ENCODE measurements around the gene PDGFB.
"Not testable (repeated sequence)": the region's sequence is repeated elsewhere in the genome, so short reads cannot be mapped to it uniquely, and the experiment has no call there.

Gene PDGFB

DNA sequence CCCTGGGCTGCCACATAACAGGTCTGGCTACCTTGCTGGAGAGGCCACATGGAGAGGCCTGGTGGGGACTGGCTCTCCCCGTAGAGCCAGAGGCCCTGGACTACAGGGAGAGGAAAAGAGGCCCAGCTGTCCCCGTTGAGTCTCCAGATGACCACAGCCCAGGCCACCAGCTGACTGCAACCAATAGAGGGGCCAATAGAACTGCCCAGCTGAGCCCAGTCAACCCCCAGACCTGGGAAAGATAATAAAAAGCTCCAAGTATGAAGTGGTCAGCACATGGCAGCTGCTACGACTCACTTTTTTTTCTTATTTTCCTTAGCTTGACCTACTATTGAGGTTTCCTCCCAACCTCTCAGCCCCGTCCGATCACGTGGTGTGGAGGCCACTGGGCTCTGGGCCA is 18.4 kb downstream of the PDGFB start:
- DNase-seq (ENCODE audit: low read depth): no peak

DNA sequence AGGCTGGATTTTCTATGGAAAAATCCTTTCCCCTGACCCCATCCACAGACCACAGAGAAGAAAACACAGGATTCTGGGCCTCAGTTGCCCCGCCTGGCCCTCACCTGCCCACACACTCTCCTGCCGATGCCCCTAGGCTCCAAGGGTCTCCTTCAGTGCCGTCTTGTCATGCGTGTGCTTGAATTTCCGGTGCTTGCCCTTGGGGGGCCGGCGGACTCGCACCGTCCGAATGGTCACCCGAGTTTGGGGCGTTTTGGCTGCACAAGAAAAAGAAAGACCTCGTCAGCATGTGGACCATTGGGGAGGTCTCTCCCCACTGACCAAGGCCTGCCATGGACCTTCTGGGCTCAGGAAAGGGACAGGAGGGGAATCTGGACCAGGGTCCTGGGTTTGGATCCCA is 19.2 kb downstream of the PDGFB start:
- DNase-seq (ENCODE audit: low read depth): no peak

DNA sequence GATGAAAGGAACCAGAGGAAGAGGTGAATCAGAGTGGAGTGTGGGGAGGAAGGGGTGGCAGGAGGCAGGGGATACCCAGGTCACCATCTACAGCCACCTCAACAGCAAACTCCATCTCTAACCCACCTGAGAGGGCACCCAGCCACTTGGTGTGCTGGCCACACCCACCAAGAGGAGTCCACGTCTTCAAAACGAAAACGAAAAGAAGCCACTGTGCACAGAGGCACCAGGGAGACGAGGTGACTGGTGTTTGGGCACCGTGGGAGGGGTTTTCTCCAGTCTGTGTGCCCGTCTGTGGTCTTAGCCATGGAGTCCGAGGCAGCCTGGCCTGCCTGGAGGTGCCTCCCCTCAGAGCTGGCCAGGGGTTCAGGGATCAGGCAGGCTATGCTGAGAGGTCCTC is 20.2 kb downstream of the PDGFB start:
- DNase-seq (ENCODE audit: low read depth): no peak

DNA sequence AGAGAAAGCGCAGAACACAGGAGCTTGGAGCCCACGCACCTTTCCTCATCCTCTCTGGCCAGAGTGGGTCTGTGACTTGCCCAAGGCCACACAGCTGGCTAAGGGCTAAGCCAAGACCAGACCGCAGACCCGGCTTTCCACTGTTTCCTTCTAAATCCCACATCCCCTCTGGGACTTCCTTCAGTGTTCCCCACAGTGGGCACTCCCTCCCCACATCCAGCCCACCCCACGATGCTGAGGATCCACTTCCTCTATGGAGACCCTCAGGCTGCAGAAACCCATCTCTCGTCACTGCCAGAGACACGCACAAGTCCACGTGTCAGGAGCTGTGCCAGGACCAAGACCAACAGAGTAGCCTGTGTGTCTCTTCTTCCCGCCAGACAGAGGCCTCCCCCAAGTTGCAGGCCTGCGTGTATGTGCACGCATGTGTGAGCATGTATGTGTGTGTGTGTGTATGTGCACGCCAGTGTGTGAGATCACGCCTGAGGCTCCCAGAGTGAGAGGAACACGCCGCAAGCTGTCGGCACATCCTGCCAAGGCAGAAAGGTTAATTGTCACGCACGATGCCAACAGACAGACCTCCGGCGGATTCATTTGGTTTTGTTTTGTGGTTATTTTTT is 21.6 kb downstream of the PDGFB start:
- no peak for DNase-seq (ENCODE audit: low read depth)

DNA sequence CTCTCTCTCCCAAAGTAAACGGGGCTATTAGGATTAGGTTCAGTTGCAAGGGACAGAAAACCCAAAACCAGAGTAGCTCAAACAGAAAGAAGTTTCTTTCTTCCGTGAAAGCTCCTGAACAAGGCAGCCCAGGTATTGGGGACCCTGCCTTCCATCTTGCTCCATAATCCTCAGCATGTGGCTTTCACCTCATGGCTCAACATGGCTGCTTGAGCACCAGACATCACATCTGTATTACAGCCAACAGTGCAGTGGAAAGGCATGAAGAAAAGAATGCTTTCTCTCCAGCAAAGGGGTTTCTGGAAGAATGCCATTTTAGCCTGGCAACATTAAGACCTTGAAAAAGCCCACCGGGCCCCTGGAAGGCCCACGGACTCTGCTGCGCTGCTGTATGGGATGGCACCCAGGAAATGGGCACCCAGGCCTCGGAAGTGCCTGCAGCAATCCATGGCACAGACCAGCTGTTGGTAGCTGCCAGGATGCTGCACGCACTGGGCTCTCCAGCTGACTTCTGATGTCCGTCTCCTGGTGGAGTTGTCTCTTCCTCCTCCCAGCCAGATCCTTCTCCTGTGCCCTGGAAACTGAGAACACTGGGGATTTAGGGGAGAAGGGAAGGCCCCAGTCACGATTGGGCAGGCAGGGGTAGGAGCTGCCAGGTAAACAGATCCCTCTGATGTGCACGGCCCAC is 22.6 kb downstream of the PDGFB start:
- no peak for DNase-seq (ENCODE audit: low read depth)

DNA sequence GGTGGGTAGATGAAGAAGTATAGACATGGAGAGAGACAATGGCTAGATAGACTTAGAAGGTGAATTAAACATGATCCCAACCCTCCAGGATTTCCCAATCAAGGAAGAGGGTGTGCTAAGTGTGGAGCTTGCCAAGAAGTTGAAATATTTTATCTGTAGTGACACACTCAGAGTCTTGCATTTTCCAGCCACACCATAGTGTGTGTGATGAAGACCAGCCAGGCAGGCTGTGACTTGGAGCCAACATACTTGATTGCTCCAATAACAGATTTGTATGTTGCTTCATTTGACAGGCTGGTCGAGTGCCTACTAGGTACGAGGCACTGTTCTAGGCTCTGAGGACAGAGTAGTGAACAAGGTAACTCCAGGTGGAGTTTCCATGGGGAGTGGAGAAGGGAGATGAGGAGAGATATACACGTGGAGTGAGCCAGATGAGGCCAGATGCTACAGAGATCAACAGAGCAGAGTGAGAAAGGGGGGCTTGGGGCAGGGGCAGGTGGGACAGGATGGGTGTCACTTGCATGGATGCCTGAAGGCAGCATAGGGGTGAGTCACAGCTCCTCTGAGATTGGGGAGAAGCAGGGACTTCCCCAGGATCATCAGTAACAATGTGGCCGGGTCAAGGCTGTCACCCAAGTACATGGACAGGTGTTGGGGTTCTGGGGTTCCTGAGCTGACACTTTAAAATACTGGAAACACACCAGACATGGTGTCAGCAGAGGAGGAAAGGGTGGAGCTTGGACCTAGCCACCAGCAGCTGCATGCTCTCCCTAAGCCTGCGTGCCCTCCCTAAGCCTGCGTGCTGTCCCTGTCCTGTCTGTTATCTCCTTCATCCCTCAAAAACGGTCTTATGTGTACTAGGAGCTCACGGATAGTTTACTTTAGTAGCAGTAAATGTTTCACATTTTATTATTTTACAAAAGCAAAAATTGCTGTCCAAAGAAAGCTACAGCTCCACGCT is 23.6 kb downstream of the PDGFB start:
- DNase-seq (ENCODE audit: low read depth): no peak

DNA sequence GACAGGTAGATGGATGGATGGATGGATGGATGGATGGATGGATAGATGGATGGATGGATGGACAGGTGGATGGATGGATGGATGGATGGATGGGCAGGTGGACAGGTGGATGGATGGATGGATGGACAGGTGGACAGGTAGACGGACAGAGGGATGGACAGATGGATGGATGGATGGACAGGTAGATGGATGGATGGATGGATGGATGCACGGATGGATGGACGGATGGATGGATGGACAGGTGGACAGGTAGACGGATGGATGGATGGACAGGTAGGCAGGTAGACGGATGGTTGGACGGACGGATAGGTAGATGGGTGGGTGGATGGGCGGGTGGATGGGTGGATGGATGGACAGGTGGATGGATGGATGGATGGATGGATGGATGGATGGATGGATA is 24.3 kb downstream of the PDGFB start:
- DNase-seq (ENCODE audit: low read depth): no peak

DNA sequence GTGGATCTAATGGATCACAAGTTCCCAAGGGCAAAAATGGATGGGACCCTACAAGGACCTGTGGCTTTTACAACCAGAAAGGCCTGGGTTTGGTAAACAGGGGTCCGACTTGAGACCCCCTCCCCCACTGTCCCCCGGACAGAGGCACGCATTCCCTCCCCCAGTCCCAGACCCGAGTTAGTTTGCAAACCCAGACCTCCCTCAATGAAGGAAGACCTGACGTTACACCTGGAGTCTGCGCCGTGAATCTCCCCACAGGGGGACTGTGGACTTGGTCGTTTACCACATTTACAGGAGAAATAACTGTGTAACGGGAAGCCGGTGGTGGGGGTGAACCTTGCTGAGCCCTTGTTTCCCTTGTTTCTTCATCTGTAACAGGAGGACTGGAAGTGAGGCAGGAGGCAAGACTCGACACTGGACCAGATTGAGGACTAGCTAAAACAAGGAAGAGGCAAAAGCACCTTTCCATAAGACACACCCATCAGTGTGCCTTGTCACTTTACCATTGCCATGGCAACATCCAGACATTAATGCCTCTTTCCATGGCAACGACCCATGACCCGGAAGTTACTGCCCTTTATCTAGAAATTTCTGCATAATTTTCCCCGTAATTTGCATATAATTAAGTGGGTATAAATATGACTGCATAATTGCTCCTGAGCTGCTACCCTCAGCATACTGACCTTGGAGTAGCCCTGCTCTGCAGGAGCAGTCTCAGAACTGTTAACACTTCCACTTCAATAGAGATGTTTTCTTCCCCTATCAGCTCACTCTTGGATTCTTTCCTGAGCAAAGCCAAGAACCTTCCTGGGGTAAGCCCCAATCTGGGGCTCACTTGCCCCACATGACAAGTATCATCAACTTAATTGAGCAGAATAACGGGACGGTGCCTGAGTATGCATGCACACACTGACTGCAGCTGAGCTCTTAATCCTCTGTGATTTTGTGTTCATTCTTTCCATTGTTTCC is 25.4 kb downstream of the PDGFB start:
- no peak for DNase-seq (ENCODE audit: low read depth)

DNA sequence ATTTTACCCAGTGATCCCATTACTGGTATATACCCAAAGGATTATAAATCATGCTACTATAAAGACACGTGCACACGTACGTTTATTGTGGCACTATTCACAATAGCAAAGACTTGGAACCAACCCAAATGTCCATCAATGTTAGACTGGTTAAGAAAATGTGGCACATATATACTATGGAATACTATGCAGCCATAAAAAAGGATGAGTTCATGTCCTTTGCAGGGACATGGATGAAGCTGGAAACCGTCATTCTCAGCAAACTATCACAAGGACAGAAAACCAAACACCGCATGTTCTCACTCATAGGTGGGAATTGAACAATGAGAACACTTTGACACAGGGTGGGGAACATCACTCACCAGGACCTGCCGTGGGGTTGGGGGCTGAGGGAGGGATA is 26.4 kb downstream of the PDGFB start:
- not testable (repeated sequence) for DNase-seq (ENCODE audit: low read depth)

DNA sequence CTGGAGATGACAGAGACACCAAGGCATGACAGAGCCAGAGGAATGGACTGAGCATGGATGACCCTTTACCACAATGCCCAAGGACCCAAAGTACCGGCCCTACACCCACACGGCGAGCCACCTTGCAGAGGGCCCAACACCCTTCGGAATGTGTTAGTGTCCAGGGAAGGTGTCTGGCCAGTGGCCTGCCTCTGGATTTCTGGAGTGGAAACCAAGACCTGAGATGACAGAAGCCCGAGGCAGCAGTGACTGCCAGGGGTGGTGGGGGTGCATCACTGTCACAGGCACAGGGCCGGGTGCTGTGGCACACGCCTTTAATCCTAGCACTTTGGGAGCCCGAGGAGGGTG is 28.7 kb downstream of the PDGFB start:
- no peak for DNase-seq (ENCODE audit: low read depth)

DNA sequence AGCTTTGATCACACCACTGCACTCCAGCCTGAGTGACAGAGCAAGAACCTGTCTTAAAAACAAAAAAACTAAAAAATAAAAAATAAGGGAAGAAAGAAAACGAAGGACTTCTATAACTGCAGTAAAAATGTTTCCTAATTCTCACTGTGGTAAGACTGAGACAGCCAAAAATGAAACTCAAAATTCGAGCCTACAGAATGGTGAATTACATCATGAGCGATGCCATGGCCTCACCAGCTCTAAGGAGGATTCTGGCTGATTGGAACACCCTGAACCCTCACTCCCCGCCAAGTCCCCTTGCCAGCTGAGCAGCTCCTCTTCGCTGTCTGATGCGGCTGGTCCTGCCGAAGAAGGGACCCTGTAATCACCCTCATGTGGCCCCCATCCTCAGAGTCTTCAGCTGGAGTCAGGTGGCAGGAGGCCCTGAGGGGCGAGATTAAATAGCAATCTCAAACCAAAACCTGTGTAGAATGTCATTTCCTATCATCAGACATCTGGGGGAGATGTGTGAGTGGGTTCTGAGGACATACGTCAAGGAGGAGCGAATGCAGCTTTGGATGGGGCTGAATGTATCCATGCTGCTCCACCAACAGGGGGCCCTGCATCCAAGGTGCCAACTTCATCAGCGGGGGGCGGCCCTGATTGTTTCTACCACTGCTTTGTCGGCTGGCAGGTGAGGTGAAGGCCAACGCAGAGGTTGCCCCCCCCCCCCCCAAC is 29.2 kb downstream of the PDGFB start:
- no peak for DNase-seq (ENCODE audit: low read depth)

DNA sequence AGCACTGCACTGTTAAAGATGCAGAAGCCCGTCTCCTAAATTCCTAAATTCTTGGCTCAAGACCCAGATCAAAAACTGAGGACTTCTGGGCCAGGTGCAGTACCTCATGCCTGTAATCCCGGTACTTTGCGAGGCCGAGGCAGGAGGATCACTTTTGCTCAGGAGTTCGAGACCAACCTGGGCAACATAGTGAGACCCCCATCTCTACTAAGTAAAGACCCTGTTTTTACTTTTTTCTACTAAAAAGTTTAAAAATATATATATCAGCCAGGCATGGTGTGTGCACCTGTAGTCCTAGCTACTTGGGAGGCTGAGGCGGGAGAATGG is 29.7 kb downstream of the PDGFB start:
- DNase-seq (ENCODE audit: low read depth): no peak

DNA sequence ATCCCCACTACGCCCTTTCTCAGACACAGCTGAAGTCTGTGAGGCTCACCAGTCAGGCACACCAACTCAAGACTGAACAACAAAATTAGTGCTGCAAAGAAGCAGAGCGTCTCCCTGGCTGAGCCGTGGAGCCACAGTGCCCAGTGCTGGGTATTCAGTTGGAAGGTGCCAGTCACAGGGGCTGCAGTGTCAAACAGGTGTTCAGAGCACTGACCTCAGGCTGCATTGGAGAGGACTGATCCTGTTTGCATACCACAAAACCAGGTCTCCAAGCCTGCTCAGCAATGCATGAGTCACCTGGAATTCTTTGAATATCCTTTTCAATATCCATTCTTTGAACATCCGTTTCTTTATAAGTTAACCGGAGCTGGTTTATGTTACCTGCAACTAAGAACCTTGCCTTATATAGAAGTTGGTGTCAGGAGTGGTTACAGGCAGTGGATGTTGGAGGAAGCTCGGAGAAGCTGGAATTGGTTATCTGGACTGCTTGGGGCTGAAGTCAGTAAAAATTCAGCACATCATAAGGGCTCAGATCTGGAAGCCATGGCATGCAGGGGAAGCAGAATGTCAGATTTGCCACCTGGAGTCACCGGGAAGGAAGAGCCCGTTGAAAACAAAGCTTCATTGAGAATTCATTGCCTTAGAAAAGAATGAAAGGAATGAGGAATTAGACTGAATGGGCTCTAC is 30.3 kb downstream of the PDGFB start:
- DNase-seq (ENCODE audit: low read depth): no peak

DNA sequence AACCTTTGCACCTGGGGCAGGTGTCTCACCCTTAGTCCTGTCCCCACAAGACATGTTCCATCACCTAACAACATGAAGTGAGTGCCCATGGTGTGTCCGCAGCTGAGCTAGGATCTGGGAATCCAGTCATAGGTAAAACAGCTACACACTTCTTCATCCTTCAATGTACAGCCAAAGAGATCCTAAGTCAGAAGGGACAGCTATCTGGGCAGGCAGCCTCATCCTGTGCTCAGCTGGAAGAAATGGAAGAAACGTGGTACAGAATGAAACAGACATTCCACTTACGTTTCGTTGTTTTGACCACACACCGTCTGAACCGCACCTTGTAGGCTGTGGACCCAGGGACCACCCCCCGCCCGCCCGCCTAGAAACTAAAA is 30.8 kb downstream of the PDGFB start:
- DNase-seq (ENCODE audit: low read depth): no peak

DNA sequence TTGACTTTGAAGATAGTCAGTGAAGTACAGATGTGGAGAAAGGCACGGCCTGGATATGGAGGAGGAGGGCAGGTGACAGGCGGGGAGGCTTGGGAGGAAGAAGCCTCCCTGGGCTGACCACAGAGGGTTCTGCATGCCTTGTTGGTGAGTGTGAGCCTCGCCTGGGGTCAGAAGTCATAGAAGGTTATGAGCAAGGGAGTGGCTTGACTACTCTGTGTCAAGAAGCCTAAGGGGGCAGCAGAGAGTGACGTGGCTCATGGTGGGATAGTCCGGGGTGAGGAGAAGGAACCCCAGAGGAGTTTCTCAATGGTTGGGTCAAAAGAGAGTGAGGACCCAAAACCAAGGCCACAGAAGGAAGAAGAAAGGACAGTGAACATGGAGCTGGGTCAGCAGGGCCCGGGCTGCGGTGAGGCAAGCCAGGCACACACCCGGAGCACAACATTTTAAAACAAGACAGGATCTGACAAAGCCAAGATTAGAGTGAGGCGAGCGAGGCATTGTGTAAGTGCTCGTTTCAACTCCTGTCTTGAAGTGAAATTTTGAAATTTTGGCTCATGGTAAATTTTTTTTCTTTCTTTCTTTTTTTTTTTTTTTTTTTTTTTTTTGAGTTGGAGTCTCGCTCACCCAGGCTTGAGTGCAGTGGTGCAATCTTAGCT is 31.9 kb downstream of the PDGFB start:
- DNase-seq (ENCODE audit: low read depth): no peak

DNA sequence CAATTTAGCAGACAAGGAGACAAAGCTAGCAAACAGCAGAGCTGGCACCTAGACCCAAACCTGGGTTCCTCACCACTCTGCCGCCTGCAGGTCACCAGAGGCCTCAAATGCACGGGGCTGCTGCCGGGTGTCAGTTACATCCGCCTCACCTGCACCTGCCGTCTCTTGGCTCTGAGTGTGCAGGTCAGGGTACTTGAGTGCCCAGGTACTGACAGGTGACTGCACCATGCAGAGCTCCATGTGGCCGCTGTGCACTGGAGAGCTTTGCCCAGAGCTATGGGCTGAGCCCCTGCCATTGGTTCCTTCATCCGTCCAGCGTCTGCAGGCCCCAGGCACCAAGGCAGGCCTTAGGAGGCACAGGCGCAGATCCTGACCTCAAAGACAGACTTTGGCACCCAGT is 35.0 kb downstream of the PDGFB start:
- DNase-seq (ENCODE audit: low read depth): no peak

DNA sequence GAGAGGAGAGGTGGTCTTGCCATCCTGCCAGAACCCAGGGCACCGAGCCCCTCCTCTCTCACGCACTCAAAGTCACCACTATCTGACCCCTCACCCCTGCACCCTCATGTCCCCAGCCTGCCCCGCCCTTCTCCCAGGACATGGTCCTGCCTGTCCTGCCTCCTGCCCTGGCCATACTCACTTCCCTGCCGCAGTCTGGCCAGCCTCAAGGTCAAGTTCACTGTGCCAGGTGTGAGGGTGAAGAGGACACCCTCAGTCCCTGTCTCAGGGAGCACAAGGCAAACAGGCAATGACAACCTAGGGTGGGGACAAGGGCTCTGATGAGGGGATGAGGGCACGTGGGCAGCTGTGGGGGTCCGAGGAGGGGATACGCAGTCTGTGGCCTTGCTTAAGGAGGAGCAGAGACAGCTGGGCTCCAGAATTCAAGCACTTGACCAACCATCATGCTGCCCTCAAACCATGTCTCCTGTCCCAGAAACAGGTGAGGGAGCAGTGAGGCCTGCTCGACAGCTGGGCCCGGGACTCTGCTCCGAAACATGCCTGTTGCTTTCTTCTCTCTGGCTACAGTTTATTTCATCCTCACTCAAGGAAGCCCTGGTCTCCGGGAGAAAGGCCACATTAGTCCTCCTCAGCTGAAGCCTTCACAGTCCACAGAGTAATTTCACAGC is 36.6 kb downstream of the PDGFB start:
- no peak for DNase-seq (ENCODE audit: low read depth)

DNA sequence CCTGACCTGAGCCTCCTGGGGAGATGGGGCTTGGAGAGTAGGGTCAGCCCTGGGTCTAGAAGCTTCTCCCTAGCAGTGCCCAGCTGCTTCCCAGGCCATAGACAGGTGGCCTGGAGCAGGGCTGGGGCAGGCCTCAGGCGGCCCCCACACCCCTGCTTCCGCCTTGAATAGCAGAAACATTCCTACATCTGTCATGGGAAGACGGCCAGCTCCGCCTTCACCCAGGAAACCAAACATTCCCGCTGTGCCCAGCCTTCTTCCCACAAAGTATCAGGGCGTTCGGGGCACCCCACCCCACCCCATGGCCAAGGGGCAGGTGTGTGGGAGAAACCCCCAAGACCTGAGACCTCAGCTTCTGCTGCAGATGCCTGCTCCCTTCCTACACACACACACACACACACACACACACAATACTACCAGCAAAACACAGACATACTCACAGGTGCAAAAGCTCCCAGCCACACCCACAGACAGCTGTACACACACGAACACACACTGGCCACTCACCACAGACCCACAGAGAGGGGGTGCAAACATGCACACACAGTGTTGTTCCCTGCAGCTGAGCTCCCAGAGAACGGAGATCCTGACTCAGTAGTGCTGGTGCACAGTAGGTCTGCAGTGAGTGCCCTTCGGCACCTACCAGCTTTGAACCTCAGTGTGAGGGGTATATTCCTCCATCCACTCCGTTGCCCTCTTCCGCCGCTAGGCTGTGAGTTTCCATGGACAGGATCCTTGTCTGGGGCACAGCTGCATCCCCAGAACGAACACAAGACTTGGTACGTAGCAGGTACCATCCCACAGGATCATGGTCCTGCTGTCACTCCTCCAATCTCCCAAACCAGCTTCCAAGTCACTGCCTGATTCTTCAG is 37.4 kb downstream of the PDGFB start:
- DNase-seq (ENCODE audit: low read depth): no peak

DNA sequence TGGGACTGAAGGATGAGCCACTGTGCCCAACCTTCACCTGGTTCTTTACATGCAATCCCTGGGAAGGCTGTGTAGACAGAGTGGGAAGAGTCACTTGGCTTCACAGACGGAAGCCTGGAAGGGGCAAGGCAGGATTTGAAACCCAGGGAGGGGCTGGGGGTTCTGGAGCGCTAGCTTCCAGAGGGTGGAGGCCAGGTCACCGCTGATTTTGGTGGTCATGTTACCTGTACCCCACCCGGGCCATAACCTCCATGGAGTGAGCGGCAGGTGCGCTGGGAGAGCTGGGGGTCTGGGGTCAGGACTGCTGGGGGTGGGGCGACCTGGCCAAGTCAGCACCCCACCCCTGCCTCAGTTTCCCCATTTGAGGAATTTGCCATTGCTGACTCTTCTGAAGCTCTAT is 38.3 kb downstream of the PDGFB start:
- no peak for DNase-seq (ENCODE audit: low read depth)

Measured in activated T-cell treated with anti-CD3 and anti-CD28 coated beads for 48 hours (primary cell).